Neural progenitor cell (in vitro differentiated cells): ENCODE results near the gene MVD.

Experiments
- EZH2 ChIP-seq: fragments of 200-600 bp; sonication (generic); IDR thresholded peaks from 2 replicates; pipeline ENCODE4 v1.6.1; 2017; ENCODE audit warnings: antibody characterized with exemption, mild to moderate bottlenecking, moderate library complexity
- EZH2phosphoT487 ChIP-seq: fragments of 200-600 bp; sonication (generic); IDR thresholded peaks from 2 replicates; pipeline ENCODE4 v1.6.1; 2017; ENCODE audit warnings: antibody characterized with exemption
- TF ChIP-seq, protein P1 (sequence below): fragments of 200-600 bp; sonication (generic); IDR thresholded peaks from 2 replicates; pipeline ENCODE4 v1.5.1; 2017; ENCODE audit warnings: antibody characterized with exemption, mild to moderate bottlenecking

DNA sequence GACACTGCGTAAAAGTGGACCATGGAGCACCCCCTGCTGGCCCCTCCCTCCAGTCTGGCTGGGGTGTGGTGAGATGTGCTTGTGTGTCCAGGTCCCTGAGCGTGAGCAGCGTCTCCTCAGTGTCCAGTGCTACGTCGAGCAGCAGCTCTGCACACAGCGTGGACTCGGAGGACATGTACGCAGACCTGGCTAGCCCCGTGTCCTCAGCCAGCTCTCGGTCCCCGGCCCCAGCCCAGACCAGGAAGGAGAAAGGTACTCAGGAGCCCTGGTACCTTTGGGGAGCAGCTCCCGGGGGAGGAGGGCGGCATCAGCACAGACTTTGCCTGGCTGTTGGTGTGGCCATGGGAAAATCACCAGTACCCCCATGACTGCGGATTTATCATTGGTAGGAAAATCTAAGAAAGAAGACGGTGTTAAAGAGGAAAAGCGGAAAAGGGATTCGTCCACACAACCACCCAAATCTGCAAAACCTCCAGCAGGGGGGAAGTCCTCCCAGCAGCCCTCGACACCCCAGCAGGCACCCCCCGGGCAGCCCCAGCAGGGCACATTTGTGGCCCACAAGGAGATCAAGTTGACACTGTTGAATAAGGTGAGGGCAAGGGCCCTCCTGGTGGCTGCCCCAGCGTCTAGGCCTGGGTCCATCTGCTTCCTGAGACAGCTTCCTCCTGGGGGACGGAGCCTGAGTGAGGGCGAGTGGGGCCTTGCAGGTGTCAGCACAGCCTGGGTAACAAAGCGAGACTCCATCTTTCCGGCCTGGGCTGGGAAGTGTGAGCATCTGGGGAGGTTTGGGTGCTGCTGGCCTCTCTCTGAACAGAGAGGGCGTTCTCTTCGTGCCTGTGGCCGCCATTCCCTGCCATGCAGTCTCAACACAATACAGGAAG lies 35.1 kb downstream of the MVD start:
- TF ChIP-seq, protein P1, sequence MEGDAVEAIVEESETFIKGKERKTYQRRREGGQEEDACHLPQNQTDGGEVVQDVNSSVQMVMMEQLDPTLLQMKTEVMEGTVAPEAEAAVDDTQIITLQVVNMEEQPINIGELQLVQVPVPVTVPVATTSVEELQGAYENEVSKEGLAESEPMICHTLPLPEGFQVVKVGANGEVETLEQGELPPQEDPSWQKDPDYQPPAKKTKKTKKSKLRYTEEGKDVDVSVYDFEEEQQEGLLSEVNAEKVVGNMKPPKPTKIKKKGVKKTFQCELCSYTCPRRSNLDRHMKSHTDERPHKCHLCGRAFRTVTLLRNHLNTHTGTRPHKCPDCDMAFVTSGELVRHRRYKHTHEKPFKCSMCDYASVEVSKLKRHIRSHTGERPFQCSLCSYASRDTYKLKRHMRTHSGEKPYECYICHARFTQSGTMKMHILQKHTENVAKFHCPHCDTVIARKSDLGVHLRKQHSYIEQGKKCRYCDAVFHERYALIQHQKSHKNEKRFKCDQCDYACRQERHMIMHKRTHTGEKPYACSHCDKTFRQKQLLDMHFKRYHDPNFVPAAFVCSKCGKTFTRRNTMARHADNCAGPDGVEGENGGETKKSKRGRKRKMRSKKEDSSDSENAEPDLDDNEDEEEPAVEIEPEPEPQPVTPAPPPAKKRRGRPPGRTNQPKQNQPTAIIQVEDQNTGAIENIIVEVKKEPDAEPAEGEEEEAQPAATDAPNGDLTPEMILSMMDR: no peak
- TF ChIP-seq EZH2 (no peak), EZH2phosphoT487 (no peak)
